Measurements from ENCODE around the gene DLG2.
"Not testable (repeated sequence)": the region's sequence is repeated elsewhere in the genome, so short reads cannot be mapped to it uniquely, and the experiment has no call there.

DLG2 gene

DNA sequence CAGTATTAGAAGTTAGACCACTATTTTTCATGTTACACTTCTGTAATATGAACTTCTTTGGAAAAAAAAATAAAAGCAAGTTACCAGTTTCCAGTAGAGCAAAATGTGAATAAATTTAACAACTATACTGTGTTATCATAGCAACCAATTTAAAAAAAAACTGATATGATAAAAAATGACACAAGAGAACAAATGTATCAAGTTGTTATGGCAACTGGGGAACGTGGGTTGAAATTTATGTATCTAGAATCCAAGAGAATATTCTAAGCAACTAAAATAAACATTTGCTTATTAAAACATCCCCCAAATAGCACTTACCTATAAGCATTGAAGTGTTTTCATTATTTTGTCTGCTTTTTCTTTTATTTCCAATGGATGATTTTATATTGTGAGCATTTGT is 442.4 kb downstream of the DLG2 start:
- DNase-seq = no peak

GRCh38 chr11:85182441-85183387 is 444.4 kb downstream of the DLG2 start:
- DNase-seq = no peak

DNA sequence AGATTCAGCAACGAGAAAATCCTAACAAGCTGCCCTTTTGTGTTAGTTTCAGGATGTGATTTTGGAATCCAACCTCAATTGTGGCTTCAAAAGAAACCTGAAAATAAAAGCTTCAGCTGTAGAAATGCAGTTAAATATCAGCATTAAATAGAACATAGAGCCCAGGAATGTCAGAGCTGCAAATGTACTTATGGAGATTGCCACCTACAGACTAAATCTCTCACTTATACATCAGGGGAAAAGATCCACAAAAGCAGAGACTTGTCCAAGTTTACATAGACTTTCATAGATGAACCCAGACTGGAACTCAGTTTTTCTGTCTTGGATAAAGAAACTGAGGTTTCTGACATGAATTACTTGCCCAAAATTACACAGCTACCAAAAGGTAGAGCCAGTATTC is 446.6 kb downstream of the DLG2 start:
- no peak for DNase-seq

DNA sequence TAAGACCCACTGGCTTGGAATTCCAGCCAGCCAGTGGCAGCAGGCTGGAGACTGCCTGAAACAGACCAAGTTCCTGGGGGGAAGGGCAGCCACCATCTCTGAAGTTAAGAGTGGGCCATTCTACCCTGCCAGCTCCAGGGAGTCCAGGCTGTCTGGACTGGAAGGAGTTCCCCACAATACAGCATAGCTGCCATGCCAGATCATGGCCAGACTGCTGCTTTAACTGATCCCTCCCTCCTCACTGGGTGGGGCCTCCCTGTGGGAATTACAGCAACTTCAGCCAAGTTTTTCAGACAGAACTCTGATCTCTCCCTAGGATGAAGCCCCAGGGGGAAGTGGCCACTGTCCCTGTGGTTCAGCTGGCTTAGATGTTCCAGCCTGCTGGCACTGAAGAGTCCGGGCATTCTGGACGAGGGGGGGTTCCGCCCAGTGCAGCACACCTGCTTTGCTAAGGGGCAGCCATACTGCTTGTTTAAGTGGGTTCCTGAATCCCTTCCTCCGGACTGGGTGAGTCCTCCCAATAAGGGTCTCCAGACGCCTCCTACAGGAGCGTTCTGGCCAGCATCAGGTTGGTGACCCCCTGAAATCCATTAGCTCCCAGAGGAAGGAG is 455.4 kb downstream of the DLG2 start:
- no peak for DNase-seq

DNA sequence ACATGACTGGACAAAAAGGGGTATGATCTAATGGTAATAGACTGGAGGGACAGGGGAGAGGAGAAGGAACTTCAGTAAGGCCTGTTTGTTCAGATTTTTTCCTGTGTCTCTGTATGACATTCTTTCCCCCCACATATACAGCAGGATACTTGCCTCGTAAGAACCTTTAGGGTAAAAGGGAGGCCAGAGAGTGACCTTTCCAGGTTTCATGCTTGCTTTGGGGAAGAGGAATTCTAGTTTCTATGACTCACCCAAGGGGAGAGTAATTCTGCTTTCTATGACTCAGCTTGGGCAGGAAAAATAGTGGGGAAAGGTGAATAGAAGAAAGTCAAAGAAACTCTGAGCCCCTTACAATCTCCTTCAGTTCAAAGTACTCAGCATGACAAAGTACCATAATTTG is 457.0 kb downstream of the DLG2 start:
- no peak for DNase-seq

GRCh38 chr11:85167471-85167870 is 459.7 kb downstream of the DLG2 start:
- DNase-seq = no peak

GRCh38 chr11:85167038-85167437 is 460.1 kb downstream of the DLG2 start:
- DNase-seq = no peak

GRCh38 chr11:85165819-85166218 is 461.3 kb downstream of the DLG2 start:
- DNase-seq = no peak

DNA sequence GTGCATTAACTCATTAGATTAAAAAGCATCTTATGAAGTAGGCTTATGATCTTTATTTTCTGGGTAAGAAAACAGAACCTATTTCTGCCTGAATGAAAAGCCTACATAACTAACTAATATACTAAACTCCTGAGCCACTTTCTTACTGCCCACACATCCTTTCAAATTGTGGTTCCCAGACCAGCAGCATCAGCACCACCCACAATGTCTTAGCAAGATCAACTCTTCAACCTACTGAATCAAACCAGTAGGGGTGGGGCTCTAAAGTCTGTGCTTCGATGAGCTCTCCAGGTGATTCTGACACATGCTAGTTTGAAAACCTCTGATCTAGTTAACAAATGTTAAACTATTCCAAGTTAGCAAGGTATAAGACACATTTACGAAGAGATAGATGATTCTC is 462.4 kb downstream of the DLG2 start:
- no peak for DNase-seq

DNA sequence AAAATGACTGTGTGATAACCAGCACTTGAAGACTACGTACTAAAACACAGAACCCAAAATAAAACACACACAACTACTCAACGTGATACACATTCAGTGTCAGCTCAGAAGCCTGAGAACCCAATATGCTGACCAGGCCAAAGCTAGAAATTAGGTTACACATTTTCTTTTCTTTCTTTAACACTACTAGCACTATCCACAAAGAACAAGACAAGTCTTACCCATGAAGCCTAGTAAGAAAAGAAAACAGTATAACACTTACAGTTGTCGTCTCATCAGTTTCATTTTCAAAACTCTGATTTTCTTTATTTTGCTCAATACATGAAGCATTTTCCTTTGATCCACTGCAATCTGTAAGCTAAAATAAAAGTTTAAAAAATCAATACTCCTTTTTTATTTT is 472.9 kb downstream of the DLG2 start:
- DNase-seq = no peak

GRCh38 chr11:85137597-85137996 is 489.5 kb downstream of the DLG2 start:
- no peak for DNase-seq

- DNase-seq = no peak
These were observed 493.5 kb downstream of the DLG2 start for GRCh38 chr11:85133636-85134035.

DNA sequence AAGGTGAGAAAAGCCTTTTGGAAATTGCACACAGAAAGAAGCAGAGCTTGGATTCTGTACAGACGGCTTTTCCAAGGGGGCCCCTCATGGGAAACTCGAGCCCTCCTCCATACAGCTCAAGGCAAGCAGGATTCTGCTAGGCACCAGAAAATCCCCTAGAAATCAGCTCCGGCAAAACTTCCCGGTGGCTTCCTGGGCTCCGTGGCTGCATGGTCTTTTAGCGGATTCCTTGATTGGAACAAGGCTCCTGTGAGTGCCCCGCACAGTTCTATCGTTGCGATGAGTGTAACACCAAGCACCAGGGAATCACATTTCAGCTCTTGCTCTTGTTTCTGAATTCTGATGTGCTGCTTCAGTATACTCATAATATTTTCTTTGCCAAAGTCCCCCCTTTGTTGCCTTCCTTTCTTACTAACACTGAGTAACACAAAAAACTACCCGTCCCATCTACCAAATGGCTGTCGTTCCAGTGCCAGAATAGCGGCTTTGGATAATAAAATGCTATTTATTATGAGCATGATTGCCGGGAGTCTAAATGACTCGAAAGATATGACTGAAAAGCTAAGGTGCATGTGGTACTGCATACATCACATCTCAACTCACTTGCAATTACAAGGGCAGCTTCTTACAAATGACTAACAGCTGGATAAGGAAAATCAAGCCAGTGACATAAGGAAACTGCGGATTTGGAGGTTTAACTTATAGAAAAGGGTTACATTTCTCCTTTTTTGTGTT is 494.1 kb downstream of the DLG2 start:
- DNase-seq = no peak

DNA sequence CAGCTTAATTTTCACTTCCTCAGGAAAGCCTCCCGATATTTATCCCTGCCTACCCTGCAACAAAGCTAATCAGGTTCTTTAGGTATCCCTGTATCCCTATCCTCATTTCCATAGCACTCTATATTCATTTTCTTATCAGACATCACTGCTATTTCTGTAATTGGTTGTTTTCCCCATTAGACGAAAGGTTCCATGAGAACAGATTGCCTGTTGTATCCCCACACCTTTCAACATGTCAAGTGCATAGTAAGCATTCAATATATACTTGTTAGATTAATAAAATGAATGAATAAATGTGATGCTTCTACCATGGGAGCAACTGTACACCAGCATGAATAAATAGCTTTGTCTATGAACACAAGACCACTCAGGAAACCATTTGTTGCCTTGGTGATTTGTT is 499.8 kb downstream of the DLG2 start:
- no peak for DNase-seq

DNA sequence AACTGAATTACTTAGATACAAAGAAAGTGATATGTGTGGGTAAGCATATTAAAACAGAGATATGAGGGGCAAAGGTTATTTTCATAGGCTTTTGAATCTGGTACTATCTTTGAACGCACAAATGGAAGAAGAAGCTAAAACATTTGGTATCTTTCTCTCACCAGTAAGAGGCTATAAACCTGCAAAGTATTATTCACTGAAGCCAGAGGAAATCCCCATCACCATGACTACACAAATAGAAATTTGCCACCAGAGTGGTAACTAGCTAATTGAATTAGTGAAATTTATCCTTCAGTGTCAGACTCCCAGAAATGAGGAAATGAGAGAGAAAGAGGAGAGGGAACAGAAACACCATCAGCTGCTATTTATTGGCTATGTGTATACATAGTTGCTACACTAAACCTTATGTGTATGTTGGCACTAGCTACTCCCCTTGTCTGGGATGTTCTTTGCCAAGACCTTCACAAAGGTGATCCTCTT is 503.4 kb downstream of the DLG2 start:
- DNase-seq = no peak

GRCh38 chr11:85118151-85118550 is 509.0 kb downstream of the DLG2 start:
- DNase-seq = no peak

- DNase-seq = no peak
These were observed 511.3 kb downstream of the DLG2 start for GRCh38 chr11:85115798-85116197.

DNA sequence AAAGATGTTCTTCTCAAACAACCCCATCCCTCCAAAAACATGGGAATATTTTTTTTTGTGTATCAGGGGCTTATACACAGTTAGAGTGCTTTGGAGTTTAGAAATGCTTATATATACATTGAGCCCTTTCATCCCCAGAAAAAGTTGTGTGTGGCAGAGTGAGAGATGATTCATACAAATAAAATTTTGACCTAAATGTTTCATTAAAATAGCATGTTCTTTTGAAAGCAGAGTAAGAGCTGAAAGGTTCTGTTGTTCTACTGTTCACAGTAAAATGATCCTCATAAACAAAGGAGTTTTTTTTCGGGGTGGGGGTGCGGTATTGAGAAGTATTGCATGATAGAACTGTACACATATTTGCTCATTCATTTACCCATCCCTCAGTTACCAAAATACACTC is 512.4 kb downstream of the DLG2 start:
- DNase-seq = no peak

DNA sequence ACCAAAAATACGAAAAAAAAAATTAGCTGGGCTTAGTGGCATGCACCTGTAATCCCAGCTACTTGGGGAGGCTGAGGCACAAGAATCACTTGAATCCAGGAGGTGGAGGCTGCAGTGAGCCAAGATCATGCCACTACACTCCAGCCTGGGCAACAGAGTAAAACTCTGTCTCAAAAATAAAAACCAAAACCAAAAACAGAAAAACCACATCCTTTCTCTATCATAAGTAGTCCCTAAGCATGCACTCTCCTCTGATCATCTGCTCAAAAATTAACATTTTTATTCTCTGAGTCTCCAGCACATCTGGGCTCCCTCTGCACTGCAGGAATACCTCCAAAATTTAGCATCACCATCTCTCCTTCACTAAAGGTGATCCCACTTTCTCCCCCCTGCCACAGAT is 516.9 kb downstream of the DLG2 start:
- DNase-seq = not testable (repeated sequence)

DNA sequence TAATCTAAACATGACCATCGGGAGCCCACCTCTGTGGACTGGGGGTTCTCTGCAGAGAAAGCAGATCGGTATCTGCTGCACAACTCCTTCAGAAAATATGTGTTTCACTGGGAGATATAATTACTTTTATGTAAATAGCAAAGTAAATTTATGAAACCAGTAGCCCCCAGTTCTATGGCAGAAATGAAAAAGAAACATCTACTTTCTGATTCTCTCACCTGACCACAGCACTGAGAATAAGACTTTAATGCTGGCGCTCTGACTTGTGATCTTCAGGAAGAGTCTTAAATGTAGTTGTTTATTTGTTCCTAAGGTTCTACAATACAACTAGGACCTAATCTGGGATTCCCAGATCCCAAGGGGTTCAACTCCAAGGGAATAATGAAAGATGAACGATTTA is 518.0 kb downstream of the DLG2 start:
- DNase-seq = no peak

GRCh38 chr11:85105868-85106267 is 521.3 kb downstream of the DLG2 start:
- DNase-seq = no peak

DNA sequence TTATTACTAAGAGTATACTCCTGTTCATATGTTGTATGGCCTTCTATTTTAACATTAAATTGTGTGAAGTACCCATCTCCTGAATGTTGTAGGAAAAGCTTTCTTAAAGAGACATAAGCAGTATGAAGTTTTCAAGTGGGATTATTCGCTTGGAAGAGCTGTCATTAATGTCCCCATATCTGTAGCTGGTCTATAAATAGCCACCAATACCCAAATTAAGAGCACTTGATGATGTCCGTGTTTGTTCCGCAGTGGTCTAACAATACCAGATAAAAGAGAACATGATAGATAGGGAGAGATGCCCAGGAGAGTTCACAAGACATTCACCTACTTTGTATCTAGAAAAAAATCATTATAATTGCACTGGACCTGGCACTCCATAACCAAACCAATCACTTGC is 527.6 kb downstream of the DLG2 start:
- DNase-seq = no peak

DNA sequence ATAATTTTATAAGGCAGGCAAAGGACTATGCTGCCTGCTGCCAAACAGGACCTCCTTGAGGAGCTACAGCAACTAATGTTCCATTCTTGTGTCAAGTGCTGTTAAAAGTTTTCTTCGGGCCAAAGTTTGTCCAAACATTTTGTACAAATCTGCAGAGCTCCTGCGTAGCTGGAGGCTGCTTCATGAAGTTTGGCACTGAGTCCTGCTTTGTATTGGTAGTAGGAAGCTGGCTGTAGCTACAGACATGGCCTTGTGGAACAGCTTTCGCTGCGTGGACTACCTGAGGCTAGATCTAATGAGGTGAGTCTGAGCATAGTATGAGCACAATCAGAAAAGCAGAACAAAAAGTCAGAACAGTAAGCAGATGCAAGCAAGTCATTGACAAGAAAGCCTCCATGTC is 528.1 kb downstream of the DLG2 start:
- no peak for DNase-seq

- no peak for DNase-seq
These were observed 530.2 kb downstream of the DLG2 start for GRCh38 chr11:85096939-85097338.
